Measurements from ENCODE around the gene NSA2.
A peak's percentile ranks its signal among the peaks of the same experiment; 100 is the strongest.
"Not testable (repeated sequence)": the region's sequence is repeated elsewhere in the genome, so short reads cannot be mapped to it uniquely, and the experiment has no call there.

NSA2 gene

GRCh38 chr5:74766849-74767578, at the start of gene NSA2, which contains the start of gene GFM2:
Gene NSA2, plus strand, starts transcription at chr5:74767249. Its CDS starts 112 bp downstream, at chr5:74767361.
Gene GFM2, minus strand, starts transcription at chr5:74767117. Its CDS starts 3,375 bp downstream, at chr5:74763742.
- peak; percentile 92 for DNase-seq (ENCODE audit: low spot score)

GRCh38 chr5:74717596-74717995, 49.5 kb upstream of the NSA2 start:
- DNase-seq (ENCODE audit: low spot score), result no peak

GRCh38 chr5:74722271-74722670, 44.8 kb upstream of the NSA2 start:
- DNase-seq (ENCODE audit: low spot score), result no peak

GRCh38 chr5:74725331-74725730, 41.7 kb upstream of the NSA2 start:
- no peak for DNase-seq (ENCODE audit: low spot score)

GRCh38 chr5:74736759-74737158, 30.3 kb upstream of the NSA2 start:
- DNase-seq (ENCODE audit: low spot score), result no peak

GRCh38 chr5:74738406-74738805, 28.6 kb upstream of the NSA2 start:
- no peak for DNase-seq (ENCODE audit: low spot score)

- not testable (repeated sequence) for DNase-seq (ENCODE audit: low spot score)
These were observed 18.3 kb upstream of the NSA2 start for GRCh38 chr5:74748742-74749141.

- DNase-seq (ENCODE audit: low spot score), result no peak
These were observed 5.8 kb upstream of the NSA2 start for GRCh38 chr5:74761241-74761640.

GRCh38 chr5:74762599-74762998, 4.5 kb upstream of the NSA2 start:
- no peak for DNase-seq (ENCODE audit: low spot score)

- DNase-seq (ENCODE audit: low spot score), result no peak
These were observed 3.5 kb upstream of the NSA2 start for GRCh38 chr5:74763504-74763903.

- DNase-seq (ENCODE audit: low spot score), result no peak
These were observed 1.8 kb upstream of the NSA2 start for GRCh38 chr5:74765201-74765600.

GRCh38 chr5:74765929-74766328, 1.1 kb upstream of the NSA2 start:
- no peak for DNase-seq (ENCODE audit: low spot score)

GRCh38 chr5:74766418-74766848, 616 bp upstream of the NSA2 start:
- peak; percentile 69 for DNase-seq (ENCODE audit: low spot score)

- DNase-seq (ENCODE audit: low spot score), result peak; percentile 52
These were observed 497 bp downstream of the NSA2 start for GRCh38 chr5:74767579-74767913.

- DNase-seq (ENCODE audit: low spot score), result no peak
These were observed 5.3 kb downstream of the NSA2 start for GRCh38 chr5:74772359-74772758.

- no peak for DNase-seq (ENCODE audit: low spot score)
These were observed 11.6 kb downstream of the NSA2 start for GRCh38 chr5:74778609-74779008.

- no peak for DNase-seq (ENCODE audit: low spot score)
These were observed 19.8 kb downstream of the NSA2 start for GRCh38 chr5:74786851-74787250.

- DNase-seq (ENCODE audit: low spot score), result no peak
These were observed 20.4 kb downstream of the NSA2 start for GRCh38 chr5:74787424-74787823.

- not testable (repeated sequence) for DNase-seq (ENCODE audit: low spot score)
These were observed 24.6 kb downstream of the NSA2 start for GRCh38 chr5:74791669-74792068.

- no peak for DNase-seq (ENCODE audit: low spot score)
These were observed 32.2 kb downstream of the NSA2 start for GRCh38 chr5:74798977-74799911.

- DNase-seq (ENCODE audit: low spot score), result no peak
These were observed 34.1 kb downstream of the NSA2 start for GRCh38 chr5:74801197-74801596.

GRCh38 chr5:74801941-74802340, 34.9 kb downstream of the NSA2 start:
- DNase-seq (ENCODE audit: low spot score), result no peak

- no peak for DNase-seq (ENCODE audit: low spot score)
These were observed 43.9 kb downstream of the NSA2 start for GRCh38 chr5:74810915-74811314.
